ENCODE data around the gene SERPINB2.
"Not testable (repeated sequence)": the region's sequence is repeated elsewhere in the genome, so short reads cannot be mapped to it uniquely, and the experiment has no call there.

SERPINB2 gene

GRCh38 chr18:63936932-63937393 lies 49.5 kb downstream of the SERPINB2 start:
- Histone ChIP-seq H3K18ac (ENCODE audit: low read length) (no peak overlapping the region), H3K4ac (ENCODE audit: low read depth, low read length) (no peak overlapping the region), H3K4me3 (ENCODE audit: low read depth, low read length) (peak overlapping the region; percentile 67), H4K91ac (ENCODE audit: low read depth, low read length) (no peak overlapping the region), H3K4me2 (ENCODE audit: low read length) (peak overlapping the region; percentile 72), H3K9ac (ENCODE audit: low read length) (no peak overlapping the region), H3K79me2 (ENCODE audit: control insufficient read depth, insufficient read depth, low read length, poor library complexity) (no peaks in the 10 kb centered on the region), H3K9me3 (ENCODE audit: insufficient read depth, low read depth, low read length) (no peaks in the 10 kb centered on the region), H3K23ac (ENCODE audit: low read length) (no peak overlapping the region), H3K27ac (ENCODE audit: low read depth, low read length) (no peak overlapping the region), H2AFZ (ENCODE audit: insufficient read depth, low read length, poor library complexity) (no peak overlapping the region), H3K14ac (ENCODE audit: low read length) (no peak overlapping the region), H3K27me3 (ENCODE audit: insufficient read depth, low read length) (no peaks in the 10 kb centered on the region), H2BK12ac (ENCODE audit: low read length) (no peak overlapping the region), H3K36me3 (ENCODE audit: control insufficient read depth in 1 of 2, insufficient read depth in 2 of 2, low read length in 2 of 2) (no peaks in the 10 kb centered on the region), H2BK120ac (ENCODE audit: insufficient read depth, low read length, poor library complexity) (no peak overlapping the region), H3K4me1 (ENCODE audit: control insufficient read depth in 1 of 2, insufficient read depth in 2 of 2, low read length in 2 of 2) (no peaks in the 10 kb centered on the region), H3K79me1 (ENCODE audit: low read length) (no peaks in the 10 kb centered on the region), H4K12ac (ENCODE audit: low read depth, low read length) (no peak overlapping the region), H2BK5ac (ENCODE audit: low read depth, low read length, poor library complexity) (no peak overlapping the region), H4K8ac (ENCODE audit: low read depth, low read length) (no peak overlapping the region), H2AK5ac (ENCODE audit: low read length) (no peak overlapping the region)
- WGBS (ENCODE audit: extremely low coverage, insufficient coverage, insufficient read length) = no CpG with 5 or more reads among the region's 19 CpGs
- no peak for DNase-seq

GRCh38 chr18:63940008-63940407 lies 52.5 kb downstream of the SERPINB2 start:
- WGBS (ENCODE audit: extremely low coverage, insufficient coverage, insufficient read length) = no CpG with 5 or more reads among the region's 8 CpGs
- H2AK5ac ChIP-seq (ENCODE audit: low read length) = no peak overlapping the region

DNA sequence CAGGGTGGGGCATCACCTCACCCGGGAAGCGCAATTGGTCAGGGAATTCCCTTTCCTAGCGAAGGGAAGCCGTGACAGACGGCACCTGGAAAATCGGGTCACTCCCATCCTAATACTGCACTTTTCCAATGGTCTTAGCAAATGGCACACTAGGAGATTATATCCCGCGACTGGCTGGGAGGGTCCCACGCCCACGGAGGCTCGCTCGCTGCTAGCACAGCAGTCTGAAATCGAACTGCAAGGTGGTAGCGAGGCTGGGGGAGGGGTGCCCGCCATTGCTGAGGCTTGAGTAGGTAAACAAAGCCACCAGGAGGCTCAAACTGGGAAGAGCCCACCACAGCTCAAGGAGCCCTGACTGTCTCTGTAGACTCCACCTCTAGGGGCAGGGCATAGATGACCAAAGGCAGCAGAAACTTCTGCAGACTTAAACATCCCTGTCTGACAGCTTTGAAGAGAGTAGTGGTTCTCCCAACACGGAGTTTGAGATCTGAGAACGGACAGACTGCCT lies 53.1 kb downstream of the SERPINB2 start:
- not testable (repeated sequence) for H3K18ac ChIP-seq (ENCODE audit: low read length); H2BK5ac ChIP-seq (ENCODE audit: low read depth, low read length, poor library complexity); H4K91ac ChIP-seq (ENCODE audit: low read depth, low read length); H3K36me3 ChIP-seq (ENCODE audit: control insufficient read depth in 1 of 2, insufficient read depth in 2 of 2, low read length in 2 of 2); H3K9me3 ChIP-seq (ENCODE audit: insufficient read depth, low read depth, low read length); H3K23ac ChIP-seq (ENCODE audit: low read length); DNase-seq; H3K4me2 ChIP-seq (ENCODE audit: low read length); H3K4me3 ChIP-seq (ENCODE audit: low read depth, low read length); H2BK12ac ChIP-seq (ENCODE audit: low read length); H3K4me1 ChIP-seq (ENCODE audit: control insufficient read depth in 1 of 2, insufficient read depth in 2 of 2, low read length in 2 of 2); H3K9ac ChIP-seq (ENCODE audit: low read length); H2AK5ac ChIP-seq (ENCODE audit: low read length); H2BK120ac ChIP-seq (ENCODE audit: insufficient read depth, low read length, poor library complexity); H3K14ac ChIP-seq (ENCODE audit: low read length); H4K8ac ChIP-seq (ENCODE audit: low read depth, low read length); H3K27me3 ChIP-seq (ENCODE audit: insufficient read depth, low read length); H4K12ac ChIP-seq (ENCODE audit: low read depth, low read length); H3K79me1 ChIP-seq (ENCODE audit: low read length); H3K27ac ChIP-seq (ENCODE audit: low read depth, low read length); H2AFZ ChIP-seq (ENCODE audit: insufficient read depth, low read length, poor library complexity); H3K4ac ChIP-seq (ENCODE audit: low read depth, low read length); H3K79me2 ChIP-seq (ENCODE audit: control insufficient read depth, insufficient read depth, low read length, poor library complexity)
- no CpG with 5 or more reads among the region's 17 CpGs for WGBS (ENCODE audit: extremely low coverage, insufficient coverage, insufficient read length)

More at GRCh38 chr18:63940008-63940407, 52.5 kb downstream of the SERPINB2 start:
- Histone ChIP-seq H3K27me3 (ENCODE audit: insufficient read depth, low read length) (no peaks in the 10 kb centered on the region), H2BK120ac (ENCODE audit: insufficient read depth, low read length, poor library complexity) (no peak overlapping the region), H3K36me3 (ENCODE audit: control insufficient read depth in 1 of 2, insufficient read depth in 2 of 2, low read length in 2 of 2) (no peaks in the 10 kb centered on the region), H2BK12ac (ENCODE audit: low read length) (no peak overlapping the region), H3K4ac (ENCODE audit: low read depth, low read length) (no peak overlapping the region), H2BK5ac (ENCODE audit: low read depth, low read length, poor library complexity) (no peak overlapping the region), H3K27ac (ENCODE audit: low read depth, low read length) (no peak overlapping the region), H3K79me1 (ENCODE audit: low read length) (no peaks in the 10 kb centered on the region), H3K79me2 (ENCODE audit: control insufficient read depth, insufficient read depth, low read length, poor library complexity) (no peaks in the 10 kb centered on the region), H3K9me3 (ENCODE audit: insufficient read depth, low read depth, low read length) (no peaks in the 10 kb centered on the region), H4K91ac (ENCODE audit: low read depth, low read length) (no peak overlapping the region), H4K12ac (ENCODE audit: low read depth, low read length) (no peak overlapping the region), H3K9ac (ENCODE audit: low read length) (no peak overlapping the region), H3K4me2 (ENCODE audit: low read length) (no peak overlapping the region), H3K4me3 (ENCODE audit: low read depth, low read length) (no peak overlapping the region), H3K23ac (ENCODE audit: low read length) (no peak overlapping the region), H3K18ac (ENCODE audit: low read length) (no peak overlapping the region), H2AFZ (ENCODE audit: insufficient read depth, low read length, poor library complexity) (no peak overlapping the region), H3K4me1 (ENCODE audit: control insufficient read depth in 1 of 2, insufficient read depth in 2 of 2, low read length in 2 of 2) (no peaks in the 10 kb centered on the region), H4K8ac (ENCODE audit: low read depth, low read length) (no peak overlapping the region), H3K14ac (ENCODE audit: low read length) (no peak overlapping the region)
- DNase-seq = no peak

DNA sequence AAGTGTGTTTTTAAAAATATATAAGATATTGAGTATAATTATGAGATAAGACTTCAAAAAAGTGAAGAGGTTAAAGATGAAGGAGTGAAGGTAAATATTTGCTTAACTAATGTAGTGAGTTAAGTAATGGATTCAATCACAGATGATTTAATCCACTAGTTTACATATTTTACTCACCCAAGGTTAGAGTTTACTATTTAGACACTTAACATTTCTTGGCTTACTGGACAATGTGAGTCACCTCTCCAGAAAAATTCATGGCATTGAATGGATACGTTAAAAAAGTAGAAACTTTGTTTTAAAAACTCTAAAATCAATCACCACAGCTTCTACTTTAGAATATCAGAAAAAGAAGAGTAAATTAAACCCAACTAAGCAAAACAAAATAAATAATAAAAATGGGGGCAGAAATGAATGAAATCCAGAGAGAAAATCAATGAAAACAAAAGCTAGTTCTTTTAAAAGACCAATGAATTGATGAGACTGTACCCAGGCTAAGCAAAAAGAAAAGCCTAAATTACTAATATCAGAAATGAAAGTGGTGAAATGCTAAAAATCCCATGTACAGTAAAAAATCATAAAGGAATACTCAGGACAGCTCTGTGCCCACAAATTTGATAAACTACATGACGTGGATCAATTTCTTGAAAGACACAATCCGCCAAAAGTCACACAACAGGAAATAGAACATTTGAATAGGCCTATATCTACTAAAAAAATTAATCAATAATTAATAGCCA lies 59.7 kb downstream of the SERPINB2 start:
- Histone ChIP-seq H2BK5ac (ENCODE audit: low read depth, low read length, poor library complexity) (no peak overlapping the region), H3K27ac (ENCODE audit: low read depth, low read length) (no peak overlapping the region), H3K4me1 (ENCODE audit: control insufficient read depth in 1 of 2, insufficient read depth in 2 of 2, low read length in 2 of 2) (peaks cover 0 to 4% of the 10 kb centered on the region in 2 experiments), H2BK120ac (ENCODE audit: insufficient read depth, low read length, poor library complexity) (no peak overlapping the region), H3K4ac (ENCODE audit: low read depth, low read length) (no peak overlapping the region), H2AFZ (ENCODE audit: insufficient read depth, low read length, poor library complexity) (no peak overlapping the region), H3K23ac (ENCODE audit: low read length) (no peak overlapping the region), H3K18ac (ENCODE audit: low read length) (no peak overlapping the region), H3K14ac (ENCODE audit: low read length) (no peak overlapping the region), H4K8ac (ENCODE audit: low read depth, low read length) (no peak overlapping the region), H4K91ac (ENCODE audit: low read depth, low read length) (no peak overlapping the region), H3K36me3 (ENCODE audit: control insufficient read depth in 1 of 2, insufficient read depth in 2 of 2, low read length in 2 of 2) (no peaks in the 10 kb centered on the region), H2AK5ac (ENCODE audit: low read length) (no peak overlapping the region), H3K79me1 (ENCODE audit: low read length) (no peaks in the 10 kb centered on the region), H3K9me3 (ENCODE audit: insufficient read depth, low read depth, low read length) (no peaks in the 10 kb centered on the region), H2BK12ac (ENCODE audit: low read length) (no peak overlapping the region), H3K4me2 (ENCODE audit: low read length) (no peak overlapping the region), H4K12ac (ENCODE audit: low read depth, low read length) (no peak overlapping the region), H3K4me3 (ENCODE audit: low read depth, low read length) (no peak overlapping the region), H3K79me2 (ENCODE audit: control insufficient read depth, insufficient read depth, low read length, poor library complexity) (no peaks in the 10 kb centered on the region), H3K9ac (ENCODE audit: low read length) (no peak overlapping the region), H3K27me3 (ENCODE audit: insufficient read depth, low read length) (no peaks in the 10 kb centered on the region)
- no CpG with 5 or more reads among the region's 3 CpGs for WGBS (ENCODE audit: extremely low coverage, insufficient coverage, insufficient read length)
- peak in 1 of 2 donors; percentile 28 for DNase-seq

Measured in trophoblast cell (in vitro differentiated cells and primary cell).